Neural progenitor cell (in vitro differentiated cells): ENCODE data around the gene ZNF586. TPM values are rescaled to one million over a fixed set of nuclear protein-coding genes. Genes with fewer than 3 reads are reported as not detected.

Experiments used
- DNase-seq: peaks from one replicate; pipeline ENCODE4 v3.0.0-alpha.2; 2016; ENCODE audit warnings: low spot score
- H2AFZ ChIP-seq: fragments of 200-600 bp; sonication (generic); replicated peaks from 2 replicates; pipeline ENCODE4 v1.6.1; 2016; ENCODE audit warnings: antibody characterized with exemption
- H3F3A ChIP-seq: fragments of 200-600 bp; sonication (generic); 2 replicates; pipeline ENCODE4 v1.6.1; 2016; ENCODE audit warnings: antibody characterized with exemption, low read depth
- H3K27ac ChIP-seq: fragments of 200-600 bp; sonication (generic); 2 replicates; pipeline ENCODE4 v1.5.1; 2016; ENCODE audit warnings: mild to moderate bottlenecking
- H3K27me3 ChIP-seq: fragments of 200-600 bp; sonication (generic); 2 replicates; pipeline ENCODE4 v1.6.1; 2016; ENCODE audit warnings: mild to moderate bottlenecking, moderate library complexity
- H3K36me3 ChIP-seq: fragments of 200-600 bp; sonication (generic); 2 replicates; pipeline ENCODE4 v1.5.1; 2016
- H3K4me1 ChIP-seq: fragments of 200-600 bp; sonication (generic); 2 replicates; pipeline ENCODE4 v1.6.1; 2016; ENCODE audit warnings: mixed run types
- H3K4me2 ChIP-seq: fragments of 200-600 bp; sonication (generic); 2 replicates; pipeline ENCODE4 v1.6.1; 2016
- H3K4me3 ChIP-seq: fragments of 200-600 bp; sonication (generic); 2 replicates; pipeline ENCODE4 v1.5.1; 2016
- H3K79me2 ChIP-seq: fragments of 200-600 bp; sonication (generic); 2 replicates; pipeline ENCODE4 v1.6.1; 2016; ENCODE audit warnings: low read depth
- H3K9ac ChIP-seq: fragments of 200-600 bp; sonication (generic); 2 replicates; pipeline ENCODE4 v1.6.1; 2016
- H3K9me3 ChIP-seq: fragments of 200-600 bp; sonication (generic); 2 replicates; pipeline ENCODE4 v1.5.1; 2016; ENCODE audit warnings: low read depth
- H4K20me1 ChIP-seq: fragments of 200-600 bp; sonication (generic); 2 replicates; pipeline ENCODE4 v1.6.1; 2016; ENCODE audit warnings: low read depth
- H3K27ac Mint-ChIP-seq: 3 replicates; pipeline ENCODE4 v1.8.0; 2021; ENCODE audit warnings: mixed read lengths
- H3K27me3 Mint-ChIP-seq: 2 replicates; pipeline ENCODE4 v1.8.0; 2022; ENCODE audit warnings: low read depth, mild to moderate bottlenecking, inconsistent platforms, moderate library complexity, mixed read lengths; ENCODE audit not compliant: insufficient read depth
- H3K36me3 Mint-ChIP-seq: 3 replicates; pipeline ENCODE4 v1.8.0; 2021; ENCODE audit warnings: mixed read lengths
- H3K4me1 Mint-ChIP-seq: 3 replicates; pipeline ENCODE4 v1.8.0; 2021; ENCODE audit warnings: mixed read lengths
- H3K4me3 Mint-ChIP-seq: 3 replicates; pipeline ENCODE4 v1.8.0; 2021; ENCODE audit warnings: mild to moderate bottlenecking, moderate library complexity, mixed read lengths
- H3K9me3 Mint-ChIP-seq: 3 replicates; pipeline ENCODE4 v1.8.0; 2020; ENCODE audit warnings: mixed read lengths
- CTCF ChIP-seq: fragments of 200-600 bp; sonication (generic); IDR thresholded peaks from 2 replicates; pipeline ENCODE4 v1.5.1; 2017; ENCODE audit warnings: antibody characterized with exemption, mild to moderate bottlenecking
- EZH2 ChIP-seq: fragments of 200-600 bp; sonication (generic); IDR thresholded peaks from 2 replicates; pipeline ENCODE4 v1.6.1; 2017; ENCODE audit warnings: antibody characterized with exemption, mild to moderate bottlenecking, moderate library complexity
- EZH2phosphoT487 ChIP-seq: fragments of 200-600 bp; sonication (generic); IDR thresholded peaks from 2 replicates; pipeline ENCODE4 v1.6.1; 2017; ENCODE audit warnings: antibody characterized with exemption
- total RNA-seq: library from RNA; depleted of rRNA; stranded (reverse); fragments of >200 nt; gene quantifications from 2 replicates; pipeline ENCODE4 v1.2.3, GENCODE V29; 2015; ENCODE audit warnings: low replicate concordance

Gene ZNF586
- total RNA-seq, 1 donor from 2014 or later: 19.8 TPM

GRCh38 chr19:57814505-57815246 is 45.2 kb downstream of the ZNF586 start, which contains the start of gene ZNF552:
ZNF552 (minus strand) TSS chr19:57814913; CDS start chr19:57814743, 170 bp downstream.
- peaks cover 28% of the 10 kb centered on the region for H3K79me2 ChIP-seq
- TF ChIP-seq EZH2: no peak
- TF ChIP-seq CTCF: no peak
- TF ChIP-seq EZH2phosphoT487: no peak
- DNase-seq: peak; percentile 96
- peaks cover 18% of the 10 kb centered on the region for H3K36me3 Mint-ChIP-seq
- peak within 1 kb of the TSS; percentile 95 for H3K4me3 Mint-ChIP-seq
- H3K27ac ChIP-seq: no peak within 1 kb of the TSS
- H3K4me1 ChIP-seq: no peaks in the 10 kb centered on the region
- H4K20me1 ChIP-seq: peaks cover 14% of the 10 kb centered on the region
- H3K9me3 Mint-ChIP-seq: no peaks in the 10 kb centered on the region
- peak within 1 kb of the TSS; percentile 78 for H3K4me3 ChIP-seq
- H3K27ac Mint-ChIP-seq: peak within 1 kb of the TSS; percentile 78
- no peaks in the 10 kb centered on the region for H3K36me3 ChIP-seq
- H3K9ac ChIP-seq: peak within 1 kb of the TSS; percentile 77
- H3K4me2 ChIP-seq: peak within 1 kb of the TSS; percentile 92
- peak within 1 kb of the TSS; percentile 46 for H2AFZ ChIP-seq
- H3F3A ChIP-seq: peaks cover 11% of the 10 kb centered on the region
- peaks cover 24% of the 10 kb centered on the region for H3K4me1 Mint-ChIP-seq
- H3K27me3 Mint-ChIP-seq: no peaks in the 10 kb centered on the region
- no peaks in the 10 kb centered on the region for H3K27me3 ChIP-seq
- H3K9me3 ChIP-seq: no peaks in the 10 kb centered on the region

- Histone ChIP-seq H3K27me3 (no peaks in the 10 kb centered on the region), H4K20me1 (peaks cover 14% of the 10 kb centered on the region), H3K27ac (no peak overlapping the region), H3K79me2 (peaks cover 36% of the 10 kb centered on the region), H3K4me1 (peaks cover 2% of the 10 kb centered on the region), H3K36me3 (no peaks in the 10 kb centered on the region), H2AFZ (peak overlapping the region; percentile 46), H3K4me3 (peak overlapping the region; percentile 78), H3K4me2 (peak overlapping the region; percentile 32), H3F3A (peaks cover 11% of the 10 kb centered on the region), H3K9me3 (no peaks in the 10 kb centered on the region), H3K9ac (no peak overlapping the region)
- DNase-seq: no peak
- Mint-ChIP-seq H3K9me3 (no peaks in the 10 kb centered on the region), H3K27ac (peak overlapping the region; percentile 72), H3K27me3 (no peaks in the 10 kb centered on the region), H3K4me1 (peaks cover 32% of the 10 kb centered on the region), H3K36me3 (peaks cover 14% of the 10 kb centered on the region), H3K4me3 (peak overlapping the region; percentile 95)
- TF ChIP-seq CTCF (no peak), EZH2phosphoT487 (no peak), EZH2 (no peak)
These were observed 46.0 kb downstream of the ZNF586 start for GRCh38 chr19:57815247-57816075.

- no peak for TF ChIP-seq CTCF
- no peak for TF ChIP-seq EZH2phosphoT487
- no peak for TF ChIP-seq EZH2
- Histone ChIP-seq H3K9me3 (no peaks in the 10 kb centered on the region), H3K27me3 (no peaks in the 10 kb centered on the region), H2AFZ (no peak overlapping the region), H3K4me1 (peaks cover 6% of the 10 kb centered on the region), H3K79me2 (peaks cover 47% of the 10 kb centered on the region), H3K9ac (no peak overlapping the region), H3F3A (peaks cover 11% of the 10 kb centered on the region), H3K4me3 (no peak overlapping the region), H4K20me1 (peaks cover 14% of the 10 kb centered on the region), H3K36me3 (no peaks in the 10 kb centered on the region), H3K27ac (no peak overlapping the region), H3K4me2 (no peak overlapping the region)
- peaks cover 37% of the 10 kb centered on the region for H3K4me1 Mint-ChIP-seq
- H3K4me3 Mint-ChIP-seq: no peak overlapping the region
- no peak overlapping the region for H3K27ac Mint-ChIP-seq
- no peak for DNase-seq
- no peaks in the 10 kb centered on the region for H3K9me3 Mint-ChIP-seq
- H3K27me3 Mint-ChIP-seq: no peaks in the 10 kb centered on the region
- H3K36me3 Mint-ChIP-seq: peaks cover 14% of the 10 kb centered on the region
These were observed 47.2 kb downstream of the ZNF586 start for GRCh38 chr19:57816652-57817051.
